NCI-H1105 treated with DMSO at 0.1 percent for 48 hours (cell line): ENCODE results near the gene HAGH.

Experiments used
- DNase-seq: peaks from one replicate; lab custom pipeline; 2025; lab: John Stamatoyannopoulos, UW

The HAGH gene

DNA sequence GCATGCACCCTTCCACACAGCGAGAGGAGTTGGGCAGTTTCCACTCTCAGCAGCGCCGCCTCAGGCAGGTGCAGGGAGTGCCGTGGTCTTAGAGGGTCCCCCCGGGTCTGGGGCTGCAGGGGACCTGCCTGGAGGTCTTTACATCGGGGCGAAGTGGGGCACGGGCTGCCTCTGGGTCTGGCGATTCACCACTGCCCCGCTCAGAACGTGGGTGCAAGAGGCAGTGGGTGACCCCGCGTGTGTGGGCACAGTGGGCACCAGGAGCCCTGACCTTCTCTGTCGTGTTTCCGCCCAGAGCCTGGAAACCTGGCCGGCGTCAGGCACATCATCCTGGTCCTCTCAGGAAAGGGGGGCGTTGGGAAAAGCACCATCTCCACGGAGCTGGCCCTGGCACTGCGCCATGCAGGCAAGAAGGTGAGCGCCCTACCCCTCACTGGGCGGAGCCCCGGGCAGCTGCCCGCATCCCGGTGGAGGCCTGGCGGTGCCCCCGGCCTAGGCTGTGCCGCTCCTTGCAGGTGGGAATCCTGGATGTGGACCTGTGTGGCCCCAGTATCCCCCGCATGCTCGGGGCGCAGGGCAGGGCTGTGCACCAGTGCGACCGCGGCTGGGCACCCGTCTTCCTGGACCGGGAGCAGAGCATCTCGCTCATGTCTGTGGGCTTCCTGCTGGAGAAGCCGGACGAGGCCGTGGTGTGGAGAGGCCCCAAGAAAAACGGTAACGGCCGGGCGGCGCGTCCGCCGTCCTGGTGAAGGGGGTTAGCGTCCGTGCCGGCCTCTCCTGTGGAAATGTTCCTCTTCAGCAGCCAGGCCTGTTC is 40.2 kb downstream of the HAGH start:
- no peak for DNase-seq

DNA sequence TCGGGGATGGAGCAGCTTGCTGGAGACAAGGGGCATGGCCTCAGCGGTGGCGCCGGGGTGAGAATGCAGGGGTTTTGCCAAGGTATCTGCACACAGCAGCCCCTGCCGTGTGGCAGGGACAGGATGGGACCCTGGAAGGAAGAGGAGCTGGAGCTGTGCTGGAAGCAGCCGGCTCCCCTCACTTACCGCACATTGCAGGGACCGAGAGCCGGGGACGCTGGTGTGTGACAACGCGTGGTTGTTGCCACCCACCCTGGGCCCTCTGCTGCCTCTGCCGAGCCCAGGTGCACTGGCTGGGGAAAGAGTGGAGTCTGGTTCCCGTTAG is 40.8 kb downstream of the HAGH start:
- no peak for DNase-seq

- no peak for DNase-seq
Observed at GRCh38 chr16:1784977-1785845, 41.4 kb downstream of the HAGH start.

GRCh38 chr16:1782408-1783264 is 44.0 kb downstream of the HAGH start, which contains the start of the genes NUBP2 and SPSB3:
Gene NUBP2 (plus strand): TSS chr16:1782960. CDS start chr16:1783021, 61 bp downstream.
Gene SPSB3 (minus strand): TSS chr16:1782571. CDS start chr16:1781483, 1,088 bp downstream.
- peak; percentile 96 for DNase-seq

GRCh38 chr16:1781758-1782407 is 44.7 kb downstream of the HAGH start:
- no peak for DNase-seq

DNA sequence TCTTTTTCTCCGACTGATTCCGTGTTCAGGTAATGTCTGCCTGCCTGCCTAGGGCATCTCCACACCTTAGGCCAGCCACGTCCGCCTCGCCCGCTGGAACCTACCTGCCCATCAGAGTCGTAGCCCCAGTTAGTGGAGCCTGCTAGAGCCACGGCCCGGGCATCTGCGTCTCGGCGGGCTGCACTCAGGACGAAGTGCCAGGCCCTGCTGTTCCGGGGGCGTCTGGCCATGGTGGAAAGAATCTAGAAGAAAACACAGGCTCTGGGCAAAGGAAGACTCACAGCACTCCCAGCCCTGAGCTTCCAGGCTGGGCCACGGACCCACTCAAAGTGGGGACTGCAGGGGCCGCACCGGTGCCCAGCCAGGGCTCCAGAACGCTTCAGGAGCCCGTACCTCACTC is 45.4 kb downstream of the HAGH start:
- no peak for DNase-seq

DNA sequence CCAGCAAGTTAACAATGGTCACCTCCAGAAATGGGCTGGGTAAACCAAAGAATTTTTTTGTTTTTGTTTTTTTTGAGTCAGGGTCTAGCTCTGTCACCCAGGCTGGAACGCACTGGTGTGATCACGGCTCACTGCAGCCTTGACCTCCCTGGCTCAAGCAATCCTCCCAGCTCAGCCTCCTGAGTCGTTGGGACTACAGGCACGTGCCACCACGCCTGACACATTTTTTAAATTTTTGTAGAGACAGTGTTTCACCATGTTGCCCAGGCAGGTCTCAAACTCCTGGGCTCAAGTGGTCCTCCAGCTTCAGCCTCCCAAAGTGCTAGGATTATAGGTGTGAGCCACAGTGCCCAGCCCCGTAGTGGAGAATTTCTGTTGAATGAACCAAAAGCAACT is 46.0 kb downstream of the HAGH start:
- no peak for DNase-seq

DNA sequence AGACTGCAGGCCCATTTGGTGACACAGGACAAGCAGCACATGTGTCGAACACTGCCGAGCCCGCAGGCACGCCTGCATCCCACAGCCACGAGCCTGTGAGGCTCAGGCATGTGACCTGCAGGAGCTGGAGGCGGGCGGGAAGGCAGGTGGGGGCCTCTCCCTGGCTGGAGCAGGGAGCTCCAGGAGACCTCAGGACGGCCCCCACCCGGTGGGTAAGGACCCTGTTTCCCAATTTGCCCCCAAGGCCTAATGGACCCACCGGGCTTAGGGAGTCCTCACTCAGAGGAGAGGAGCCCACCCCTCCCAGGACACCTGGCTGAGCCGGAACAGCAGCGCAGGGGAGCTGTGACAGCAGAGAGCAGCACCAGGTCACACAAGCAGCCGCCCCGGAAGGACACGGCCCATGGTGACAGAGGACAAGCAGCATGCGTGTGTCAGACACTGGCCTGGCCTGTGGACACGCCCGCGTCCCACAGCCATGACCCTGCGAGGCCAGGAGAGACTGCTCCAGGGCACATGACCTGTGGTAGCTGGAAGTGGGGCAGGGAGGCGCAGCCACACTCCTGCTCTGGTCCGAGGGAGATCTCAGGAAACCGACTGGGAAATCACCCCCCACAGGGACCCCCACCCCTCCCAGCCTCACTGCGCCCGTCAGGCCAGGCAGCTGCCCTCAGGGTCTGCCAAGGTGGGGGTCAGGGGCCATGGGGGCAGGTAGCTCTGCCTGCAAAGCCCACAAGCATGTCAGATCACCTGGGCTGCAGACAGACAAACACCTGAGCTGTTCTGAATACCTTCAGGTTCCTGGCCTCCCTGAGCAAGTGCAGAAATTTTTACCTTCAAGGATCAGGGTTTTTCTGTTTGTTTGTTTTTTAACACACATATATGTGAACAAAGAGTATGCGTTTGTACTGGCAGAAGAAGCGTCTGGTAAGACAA is 46.6 kb downstream of the HAGH start:
- no peak for DNase-seq

GRCh38 chr16:1779234-1779701 is 47.4 kb downstream of the HAGH start:
- no peak for DNase-seq

DNA sequence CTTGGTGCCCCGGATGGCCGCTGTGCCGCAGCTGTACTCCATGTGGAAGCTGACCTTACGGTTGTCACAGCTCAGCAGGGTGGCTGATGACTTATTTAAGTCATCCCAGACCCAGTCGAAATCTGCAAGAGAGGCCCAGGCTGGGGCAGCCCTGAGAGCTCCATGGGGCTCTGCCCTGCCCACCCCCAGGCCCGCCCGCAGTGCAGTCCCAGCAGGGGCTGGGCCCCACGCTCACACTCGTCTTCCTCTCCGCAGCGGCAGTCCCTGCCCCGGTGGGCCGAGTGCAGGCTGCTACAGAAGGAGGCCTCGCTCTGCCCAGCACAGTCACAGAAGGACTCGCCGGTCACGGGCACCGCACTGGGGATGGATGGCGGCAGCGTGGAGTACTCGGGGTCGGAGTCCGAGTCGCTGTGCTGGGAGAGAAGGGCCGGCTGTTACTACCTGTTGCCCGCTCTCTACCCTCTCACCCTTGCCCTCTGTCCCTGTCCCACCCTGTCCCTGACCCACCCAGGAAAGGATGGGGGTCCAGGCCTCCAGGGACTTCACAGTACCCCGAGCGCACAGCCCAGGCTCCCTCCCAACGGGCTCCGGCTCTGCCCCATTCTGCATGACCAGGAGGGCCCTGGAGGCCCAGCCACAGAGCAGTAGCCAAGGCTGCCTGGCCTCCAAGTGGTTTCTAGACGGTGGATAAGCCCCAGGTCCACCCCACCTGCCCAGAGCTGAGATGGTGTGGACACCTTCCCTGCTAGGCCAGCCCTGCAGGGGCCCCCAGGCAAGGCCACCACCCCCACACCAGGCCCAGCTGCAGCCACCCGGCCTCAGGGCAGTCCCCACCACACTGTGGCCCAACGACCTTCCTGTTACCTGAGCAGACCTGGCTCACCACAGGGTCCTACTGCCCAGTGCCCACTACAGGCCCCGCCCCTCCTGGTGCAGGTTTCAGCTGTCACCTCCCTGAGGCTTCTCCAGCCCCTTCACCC is 48.1 kb downstream of the HAGH start:
- DNase-seq: no peak

GRCh38 chr16:1777375-1778199 is 49.0 kb downstream of the HAGH start:
- DNase-seq: no peak

DNA sequence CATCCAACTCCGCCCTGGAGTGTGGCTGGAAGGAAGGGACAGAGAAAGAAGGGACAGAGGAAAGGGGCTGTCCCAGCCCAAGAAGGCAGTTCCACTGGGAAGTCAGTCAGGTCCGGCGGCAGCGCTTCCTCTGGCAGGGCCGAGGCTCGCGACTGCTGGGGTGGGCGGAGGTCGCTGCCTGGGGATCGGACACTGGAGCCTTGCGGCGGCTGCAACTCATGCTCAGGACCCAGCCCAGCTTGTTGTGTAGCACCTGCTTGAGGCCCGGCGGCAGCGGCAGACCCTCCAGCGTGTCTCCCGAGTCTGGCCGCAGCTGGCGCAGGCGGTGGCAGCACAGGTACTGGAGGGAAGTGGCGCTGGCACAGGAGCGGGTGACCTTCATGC is 49.6 kb downstream of the HAGH start:
- DNase-seq: no peak

DNA sequence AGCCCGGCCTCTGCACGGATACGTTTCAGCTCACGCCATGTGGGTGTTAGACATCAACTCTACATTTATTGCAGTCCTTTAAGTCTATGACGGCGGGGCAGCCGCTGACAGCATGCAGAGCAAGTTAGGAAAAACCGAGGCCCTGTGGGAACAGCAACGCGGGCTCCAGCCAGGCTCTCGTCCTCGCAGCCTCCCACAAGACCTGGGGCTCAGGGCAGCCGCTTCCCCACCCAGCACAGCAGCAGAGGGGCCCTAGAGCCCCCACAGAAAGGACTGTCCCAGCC is 50.0 kb downstream of the HAGH start:
- no peak for DNase-seq

DNA sequence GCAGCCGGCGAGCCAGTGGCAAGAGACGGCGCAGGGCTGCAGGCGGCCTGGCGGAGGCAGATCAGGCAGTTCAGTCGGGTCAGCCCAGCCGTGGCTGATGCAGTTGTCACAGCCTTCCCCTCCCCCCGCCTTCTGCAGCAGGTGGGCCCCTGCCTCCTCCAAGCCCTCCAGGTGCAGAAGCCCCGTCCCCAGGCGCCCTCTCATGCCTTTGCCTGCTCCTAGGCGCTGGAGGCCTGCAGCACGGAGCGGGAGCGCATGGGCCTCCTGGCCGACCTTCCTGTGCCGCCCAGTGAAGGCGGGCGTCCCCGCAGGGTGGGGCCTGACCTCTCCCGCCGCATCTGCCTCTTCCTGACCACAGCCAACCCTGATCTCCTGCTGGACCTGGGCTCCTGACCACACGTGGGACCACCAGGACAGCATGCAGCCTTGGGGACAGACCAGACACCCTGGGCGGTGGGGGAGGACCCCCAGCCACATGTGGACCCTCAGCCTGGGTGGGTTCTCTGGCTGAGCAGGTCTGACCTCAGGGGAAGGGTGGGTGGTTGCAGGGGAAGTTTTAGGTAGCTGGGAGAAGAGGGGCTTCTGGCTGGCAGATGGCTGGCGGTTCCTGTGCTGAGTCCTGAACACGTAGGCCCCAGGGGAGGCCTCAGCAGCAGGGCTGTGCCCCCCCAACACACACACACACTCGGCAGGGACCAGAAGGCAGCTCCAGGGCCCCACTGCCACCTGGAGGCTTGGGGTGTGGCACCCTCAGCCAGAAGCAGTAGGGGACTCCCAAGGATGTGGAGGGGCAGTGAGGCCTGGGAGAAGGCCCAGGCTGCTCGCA is 50.6 kb downstream of the HAGH start:
- no peak for DNase-seq

DNA sequence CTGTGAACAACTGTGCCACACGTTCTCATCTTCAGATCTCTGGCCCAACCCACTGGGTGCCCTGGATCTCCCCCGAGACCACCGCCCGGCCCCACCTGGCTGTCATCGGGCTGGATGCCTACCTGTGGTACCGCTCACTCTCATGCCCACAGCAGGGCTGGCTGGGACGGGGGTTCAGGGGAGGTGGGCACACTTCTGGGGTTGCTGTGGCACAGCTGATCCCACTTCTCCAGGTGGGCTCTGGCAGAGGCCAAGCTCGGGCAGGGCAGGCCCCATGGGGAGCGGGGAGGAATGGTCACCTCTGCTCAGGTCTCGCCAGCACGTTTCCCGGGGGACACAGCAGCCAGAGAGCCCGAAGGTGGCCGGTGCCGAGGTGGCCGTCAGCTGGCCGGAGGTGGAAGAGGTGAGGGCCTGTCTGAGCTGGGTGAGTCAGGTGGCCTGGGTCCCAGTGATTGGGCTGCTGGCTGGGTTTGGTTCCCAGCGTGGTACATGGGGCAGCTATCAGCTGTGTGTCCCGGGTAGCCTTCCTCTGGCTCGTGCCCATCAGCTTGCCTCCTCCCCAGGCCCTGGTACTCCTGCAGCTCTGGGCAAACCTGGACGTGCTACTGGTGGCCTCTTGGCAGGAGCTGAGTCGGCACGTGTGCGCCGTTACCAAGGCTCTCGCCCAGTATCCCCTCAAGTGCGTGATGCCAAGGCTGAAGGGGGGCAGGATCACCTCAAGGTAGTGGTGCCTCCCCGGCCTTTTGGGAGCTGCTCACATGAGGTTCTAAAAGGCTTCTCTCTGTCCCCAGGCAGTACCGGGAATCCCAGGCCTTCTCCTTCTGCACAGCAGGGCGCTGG is 51.4 kb downstream of the HAGH start:
- DNase-seq: no peak

DNA sequence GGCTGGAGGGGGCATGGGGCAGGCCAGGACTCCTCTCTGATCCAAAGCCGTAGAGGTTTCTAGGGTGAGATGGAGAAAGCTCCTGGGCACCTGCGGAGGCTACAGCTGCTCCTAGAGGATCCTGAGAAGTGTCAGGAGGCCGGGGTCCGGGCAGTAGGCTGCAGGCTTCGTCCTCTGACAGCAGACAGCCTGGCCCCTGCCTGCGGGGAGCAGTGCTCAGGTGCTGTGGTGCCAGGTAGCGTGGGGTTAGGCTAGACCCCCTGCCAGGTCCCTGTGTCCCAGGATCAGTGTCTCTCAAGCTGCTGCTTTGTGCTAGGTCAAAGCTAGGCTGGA is 52.2 kb downstream of the HAGH start:
- DNase-seq: no peak
